Fibroblast of mammary gland (primary cell): ENCODE results near the gene KRTDAP.

Source experiments
- DNase-seq: peaks from one replicate; pipeline ENCODE4 v3.0.0-alpha.2; 2010; ENCODE audit warnings: low read depth
- H3K4me3 ChIP-seq: 2 replicates; pipeline ENCODE4 v1.5.1; 2011; ENCODE audit warnings: low read depth, mild to moderate bottlenecking, low read length, moderate library complexity; ENCODE audit not compliant: control insufficient read depth
- TF ChIP-seq, protein P1 (sequence below): conservative IDR thresholded peaks from 2 replicates; pipeline ENCODE4 v1.5.1; 2011; ENCODE audit warnings: low read depth, low read length, inconsistent platforms; ENCODE audit not compliant: control insufficient read depth, insufficient read depth

KRTDAP gene

GRCh38 chr19:35521124-35521743 lies 31.0 kb upstream of the KRTDAP start:
- TF ChIP-seq, protein P1, sequence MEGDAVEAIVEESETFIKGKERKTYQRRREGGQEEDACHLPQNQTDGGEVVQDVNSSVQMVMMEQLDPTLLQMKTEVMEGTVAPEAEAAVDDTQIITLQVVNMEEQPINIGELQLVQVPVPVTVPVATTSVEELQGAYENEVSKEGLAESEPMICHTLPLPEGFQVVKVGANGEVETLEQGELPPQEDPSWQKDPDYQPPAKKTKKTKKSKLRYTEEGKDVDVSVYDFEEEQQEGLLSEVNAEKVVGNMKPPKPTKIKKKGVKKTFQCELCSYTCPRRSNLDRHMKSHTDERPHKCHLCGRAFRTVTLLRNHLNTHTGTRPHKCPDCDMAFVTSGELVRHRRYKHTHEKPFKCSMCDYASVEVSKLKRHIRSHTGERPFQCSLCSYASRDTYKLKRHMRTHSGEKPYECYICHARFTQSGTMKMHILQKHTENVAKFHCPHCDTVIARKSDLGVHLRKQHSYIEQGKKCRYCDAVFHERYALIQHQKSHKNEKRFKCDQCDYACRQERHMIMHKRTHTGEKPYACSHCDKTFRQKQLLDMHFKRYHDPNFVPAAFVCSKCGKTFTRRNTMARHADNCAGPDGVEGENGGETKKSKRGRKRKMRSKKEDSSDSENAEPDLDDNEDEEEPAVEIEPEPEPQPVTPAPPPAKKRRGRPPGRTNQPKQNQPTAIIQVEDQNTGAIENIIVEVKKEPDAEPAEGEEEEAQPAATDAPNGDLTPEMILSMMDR, result no peak
- H3K4me3 ChIP-seq, result no peak overlapping the region
- DNase-seq, result no peak

DNA sequence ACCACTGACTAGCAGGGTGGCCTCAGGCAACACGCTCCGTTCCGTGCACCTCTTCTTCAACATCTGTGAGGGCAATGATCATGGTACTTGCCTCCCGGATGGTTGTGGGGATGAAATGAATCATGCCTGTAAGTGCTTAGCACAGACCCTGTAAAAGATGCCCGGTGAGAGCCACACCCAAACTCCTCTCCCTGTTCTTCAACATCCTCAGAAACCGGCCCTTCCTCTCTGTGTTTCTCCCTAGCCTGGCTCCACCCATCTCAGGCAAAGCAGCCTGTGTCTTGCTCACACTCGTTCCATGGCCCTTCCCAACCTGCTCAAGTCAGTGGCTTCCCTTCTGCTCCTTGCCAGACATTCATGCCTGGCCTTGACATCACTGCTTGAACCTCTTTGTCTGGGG lies 29.0 kb upstream of the KRTDAP start:
- TF ChIP-seq, protein P1, result no peak
- H3K4me3 ChIP-seq, result no peak overlapping the region
- DNase-seq, result peak; percentile 55

GRCh38 chr19:35518313-35518712 lies 28.0 kb upstream of the KRTDAP start:
- DNase-seq, result peak; percentile 98
- H3K4me3 ChIP-seq, result no peak overlapping the region
- TF ChIP-seq, protein P1, result no peak

DNA sequence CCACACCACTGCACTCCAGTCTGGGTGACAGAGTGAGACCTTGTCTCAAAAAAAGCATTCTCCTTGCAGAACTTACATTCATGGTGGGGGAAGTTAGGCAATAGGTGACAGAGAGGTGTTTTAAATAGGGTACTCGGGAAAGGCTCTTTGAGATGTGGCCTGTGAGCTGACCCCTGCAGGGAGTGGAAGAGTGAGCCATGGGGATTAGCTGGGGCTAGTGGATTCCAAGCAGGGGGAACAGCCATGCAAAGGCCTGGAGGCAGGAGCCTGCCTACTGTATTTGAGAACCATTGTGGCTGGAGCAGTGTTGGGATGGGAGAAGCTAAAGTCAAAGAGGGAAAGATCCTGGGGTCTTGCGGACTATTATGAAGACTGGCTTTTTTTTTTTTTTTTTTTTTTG lies 27.1 kb upstream of the KRTDAP start:
- no peak for DNase-seq
- TF ChIP-seq, protein P1, result no peak
- no peak overlapping the region for H3K4me3 ChIP-seq

GRCh38 chr19:35516310-35516709 lies 26.0 kb upstream of the KRTDAP start:
- H3K4me3 ChIP-seq, result no peak overlapping the region
- DNase-seq, result no peak
- TF ChIP-seq, protein P1, result no peak

DNA sequence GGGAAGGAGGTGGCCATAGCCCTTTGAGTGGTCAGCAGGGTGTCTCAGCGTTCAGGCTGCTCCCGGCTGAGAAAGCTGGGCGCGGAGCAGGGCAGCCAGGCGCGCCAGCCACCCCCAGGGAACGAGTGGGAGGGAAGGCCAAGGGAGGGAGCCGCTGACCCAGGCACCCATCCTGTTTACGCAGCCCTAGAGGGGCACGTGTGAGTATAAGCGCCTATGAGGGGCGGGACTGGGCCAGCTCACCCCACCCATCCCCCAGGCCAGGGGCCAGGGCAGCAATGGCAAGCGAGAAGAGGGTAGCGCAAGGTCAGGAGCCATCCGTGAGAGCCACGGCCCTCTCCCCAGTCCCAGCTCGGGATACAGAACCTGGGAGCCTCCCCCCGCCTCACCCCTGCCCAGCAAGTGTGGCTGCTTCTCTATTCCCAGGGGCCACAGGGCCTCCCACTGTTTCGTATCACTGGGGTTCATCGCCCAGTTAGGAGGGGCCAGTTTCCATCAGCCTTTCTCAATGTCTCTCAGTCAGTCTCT lies 24.1 kb upstream of the KRTDAP start:
- H3K4me3 ChIP-seq, result no peak overlapping the region
- TF ChIP-seq, protein P1, result no peak
- peak; percentile 71 for DNase-seq

- H3K4me3 ChIP-seq, result no peak within 1 kb of the TSS
- TF ChIP-seq, protein P1, result no peak
- DNase-seq, result peak; percentile 81
Observed at GRCh38 chr19:35513628-35514281, 23.5 kb upstream of the KRTDAP start, which contains the start of gene DMKN. Gene DMKN (minus strand): TSS chr19:35513649. CDS start chr19:35513475, 174 bp downstream.
